ENCODE measurements around the gene P2RX3. TPM values are rescaled to one million over a fixed set of nuclear protein-coding genes. Genes with fewer than 3 reads are reported as not detected.
"Not testable (repeated sequence)": the region's sequence is repeated elsewhere in the genome, so short reads cannot be mapped to it uniquely, and the experiment has no call there.

Gene P2RX3
- total and polyA plus RNA-seq, 5 donors: 0.20 TPM; not detected in 4

- Histone ChIP-seq H3K27me3 (ENCODE audit: control insufficient read depth, insufficient read depth) (no peaks in the 10 kb centered on the region), H3K4me1 (ENCODE audit: control insufficient read depth, insufficient read depth, low read length) (peaks cover 2% of the 10 kb centered on the region), H3K4me3 (ENCODE audit: low read length) (no peak overlapping the region), H3K9me3 (ENCODE audit: control insufficient read depth, low read length) (no peaks in the 10 kb centered on the region), H3K27ac (ENCODE audit: low read length) (no peak overlapping the region)
- DNase-seq (no peak), ATAC-seq (no peak)
- intact Hi-C loops (cut with DNase I): no loop called here
- WGBS: 73% methylated on average over 4 of the region's 4 CpGs
Measured at GRCh38 chr11:57353852-57354251, 15.7 kb downstream of the P2RX3 start.

DNA sequence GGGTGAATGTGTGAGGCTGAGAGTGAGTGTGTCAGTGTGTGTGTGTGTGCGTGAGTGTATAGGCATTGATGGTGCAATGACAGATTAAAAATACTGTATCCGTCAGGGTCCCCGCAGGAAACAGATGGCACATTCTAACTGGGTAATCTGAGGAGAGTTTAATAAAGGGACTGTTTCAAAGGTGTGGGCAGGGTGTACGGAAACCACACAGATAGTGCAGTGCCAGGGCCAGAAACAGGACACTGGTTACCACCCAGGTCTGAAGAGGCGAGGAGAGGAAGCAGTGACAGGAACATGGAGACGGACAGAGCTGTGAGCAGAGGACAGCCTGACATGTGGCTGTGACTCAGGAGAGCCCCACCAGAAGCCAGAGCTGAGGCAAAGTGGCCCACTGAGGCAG lies 16.5 kb downstream of the P2RX3 start:
- H3K27me3 ChIP-seq (ENCODE audit: control insufficient read depth, insufficient read depth): no peaks in the 10 kb centered on the region
- DNase-seq (no peak), ATAC-seq (peak in 1 of 2 donors; percentile 61)
- no peak overlapping the region for H3K27ac ChIP-seq (ENCODE audit: low read length)
- peaks cover 2% of the 10 kb centered on the region for H3K4me1 ChIP-seq (ENCODE audit: control insufficient read depth, insufficient read depth, low read length)
- H3K9me3 ChIP-seq (ENCODE audit: control insufficient read depth, low read length): no peaks in the 10 kb centered on the region
- H3K4me3 ChIP-seq (ENCODE audit: low read length): no peak overlapping the region
- 71% methylated on average over 6 of the region's 6 CpGs for WGBS
- intact Hi-C loops (cut with DNase I): no loop called here

- DNase-seq: no peak
- Histone ChIP-seq H3K4me1 (ENCODE audit: control insufficient read depth, insufficient read depth, low read length) (peaks cover 2% of the 10 kb centered on the region), H3K4me3 (ENCODE audit: low read length) (no peak overlapping the region), H3K27ac (ENCODE audit: low read length) (no peak overlapping the region), H3K9me3 (ENCODE audit: control insufficient read depth, low read length) (no peaks in the 10 kb centered on the region), H3K27me3 (ENCODE audit: control insufficient read depth, insufficient read depth) (no peaks in the 10 kb centered on the region)
- ATAC-seq: no peak
- intact Hi-C loops (cut with DNase I): no loop called here
- WGBS: 74% methylated on average over 9 of the region's 9 CpGs
Measured at GRCh38 chr11:57356268-57356667, 18.1 kb downstream of the P2RX3 start.

DNA sequence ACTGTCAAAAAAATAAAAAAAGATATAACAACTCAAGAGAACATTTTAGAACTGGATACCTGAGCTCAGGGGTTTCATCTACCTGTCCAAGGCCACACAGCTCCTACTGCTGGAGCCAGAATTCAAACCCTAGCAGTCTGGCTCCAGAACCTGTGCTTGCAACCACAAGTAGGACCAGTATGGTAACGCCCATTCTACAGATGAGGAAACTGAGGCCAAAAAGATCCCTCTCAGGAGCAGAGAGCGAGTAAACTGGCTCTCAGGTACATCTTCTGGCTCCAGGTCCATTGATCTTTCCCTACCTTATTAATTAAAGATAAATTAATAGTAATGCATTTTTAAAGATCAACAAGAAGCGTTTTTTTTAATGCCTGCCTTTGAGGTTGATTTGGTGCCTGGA lies 19.2 kb downstream of the P2RX3 start:
- Histone ChIP-seq H3K27me3 (ENCODE audit: control insufficient read depth, insufficient read depth) (no peaks in the 10 kb centered on the region), H3K4me3 (ENCODE audit: low read length) (no peak overlapping the region), H3K4me1 (ENCODE audit: control insufficient read depth, insufficient read depth, low read length) (peaks cover 2% of the 10 kb centered on the region), H3K27ac (ENCODE audit: low read length) (no peak overlapping the region), H3K9me3 (ENCODE audit: control insufficient read depth, low read length) (no peaks in the 10 kb centered on the region)
- intact Hi-C loops (cut with DNase I): no loop called here
- WGBS: 89% methylated on average over 3 of the region's 3 CpGs
- ATAC-seq: no peak
- DNase-seq: no peak

- intact Hi-C loops (cut with DNase I): no loop called here
- WGBS: 26% methylated on average over 6 of the region's 6 CpGs
- peaks cover 2% of the 10 kb centered on the region for H3K4me1 ChIP-seq (ENCODE audit: control insufficient read depth, insufficient read depth, low read length)
- ATAC-seq: no peak
- H3K27me3 ChIP-seq (ENCODE audit: control insufficient read depth, insufficient read depth): no peaks in the 10 kb centered on the region
- no peak overlapping the region for H3K27ac ChIP-seq (ENCODE audit: low read length)
- DNase-seq: no peak
- no peaks in the 10 kb centered on the region for H3K9me3 ChIP-seq (ENCODE audit: control insufficient read depth, low read length)
- no peak overlapping the region for H3K4me3 ChIP-seq (ENCODE audit: low read length)
Measured at GRCh38 chr11:57357856-57358255, 19.7 kb downstream of the P2RX3 start.

DNA sequence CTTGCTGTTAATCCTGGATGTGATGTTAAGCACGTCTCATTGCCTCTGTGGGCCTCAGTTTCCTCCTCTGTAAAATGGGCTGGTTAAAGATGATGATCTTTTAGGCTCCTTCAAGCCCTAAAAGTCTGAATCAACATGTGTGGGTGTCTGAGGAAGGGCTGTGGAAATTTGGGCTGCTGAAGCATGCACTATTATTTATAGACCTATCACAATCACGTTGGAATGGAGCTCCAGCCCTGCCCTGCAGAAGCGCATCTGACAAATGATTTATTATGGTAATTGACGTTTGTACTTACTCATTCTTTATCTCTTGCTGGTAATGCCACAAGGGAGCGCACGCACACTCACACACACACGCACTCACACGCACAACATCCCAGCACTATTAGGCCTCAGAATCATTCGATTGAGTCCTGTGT lies 20.4 kb downstream of the P2RX3 start:
- Histone ChIP-seq H3K4me3 (ENCODE audit: low read length) (no peak overlapping the region), H3K4me1 (ENCODE audit: control insufficient read depth, insufficient read depth, low read length) (peaks cover 2% of the 10 kb centered on the region), H3K27ac (ENCODE audit: low read length) (no peak overlapping the region), H3K9me3 (ENCODE audit: control insufficient read depth, low read length) (no peaks in the 10 kb centered on the region), H3K27me3 (ENCODE audit: control insufficient read depth, insufficient read depth) (no peaks in the 10 kb centered on the region)
- WGBS: 78% methylated on average over 9 of the region's 9 CpGs
- DNase-seq (no peak), ATAC-seq (peak; percentile 39 to 54)
- intact Hi-C loops (cut with DNase I): no loop called here

DNA sequence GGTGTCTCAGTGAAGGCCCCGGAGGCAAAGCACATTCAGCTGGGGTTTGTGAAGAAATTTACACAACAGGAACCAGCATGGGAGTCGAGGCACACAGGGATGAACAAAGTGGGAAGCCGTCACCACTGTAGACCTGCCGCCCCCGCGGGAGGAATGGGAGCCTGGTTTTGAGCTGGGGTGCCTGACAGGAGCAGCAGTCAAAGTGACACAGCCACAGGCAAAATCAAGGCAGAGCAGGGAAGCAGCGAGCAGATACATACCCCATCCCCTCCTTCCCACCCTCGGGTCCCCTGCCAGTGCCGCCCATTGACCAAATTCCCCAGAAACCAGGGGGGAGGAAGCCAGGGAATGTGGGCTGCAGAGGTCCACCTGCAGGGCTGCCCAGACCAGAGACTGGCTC lies 20.8 kb downstream of the P2RX3 start:
- Histone ChIP-seq H3K4me1 (ENCODE audit: control insufficient read depth, insufficient read depth, low read length) (peaks cover 2% of the 10 kb centered on the region), H3K27ac (ENCODE audit: low read length) (no peak overlapping the region), H3K9me3 (ENCODE audit: control insufficient read depth, low read length) (no peaks in the 10 kb centered on the region), H3K4me3 (ENCODE audit: low read length) (no peak overlapping the region), H3K27me3 (ENCODE audit: control insufficient read depth, insufficient read depth) (no peaks in the 10 kb centered on the region)
- DNase-seq (no peak), ATAC-seq (peak in 1 of 2 donors; percentile 12)
- 77% methylated on average over 9 of the region's 9 CpGs for WGBS
- intact Hi-C loops (cut with DNase I): no loop called here

- DNase-seq: no peak
- H3K27ac ChIP-seq (ENCODE audit: low read length): no peak overlapping the region
- WGBS: 89% methylated on average over 5 of the region's 5 CpGs
- intact Hi-C loops (cut with DNase I): no loop called here
- H3K4me1 ChIP-seq (ENCODE audit: control insufficient read depth, insufficient read depth, low read length): peaks cover 2% of the 10 kb centered on the region
- no peak overlapping the region for H3K4me3 ChIP-seq (ENCODE audit: low read length)
- H3K9me3 ChIP-seq (ENCODE audit: control insufficient read depth, low read length): no peaks in the 10 kb centered on the region
- no peak for ATAC-seq
- no peaks in the 10 kb centered on the region for H3K27me3 ChIP-seq (ENCODE audit: control insufficient read depth, insufficient read depth)
Measured at GRCh38 chr11:57359396-57359795, 21.2 kb downstream of the P2RX3 start.

DNA sequence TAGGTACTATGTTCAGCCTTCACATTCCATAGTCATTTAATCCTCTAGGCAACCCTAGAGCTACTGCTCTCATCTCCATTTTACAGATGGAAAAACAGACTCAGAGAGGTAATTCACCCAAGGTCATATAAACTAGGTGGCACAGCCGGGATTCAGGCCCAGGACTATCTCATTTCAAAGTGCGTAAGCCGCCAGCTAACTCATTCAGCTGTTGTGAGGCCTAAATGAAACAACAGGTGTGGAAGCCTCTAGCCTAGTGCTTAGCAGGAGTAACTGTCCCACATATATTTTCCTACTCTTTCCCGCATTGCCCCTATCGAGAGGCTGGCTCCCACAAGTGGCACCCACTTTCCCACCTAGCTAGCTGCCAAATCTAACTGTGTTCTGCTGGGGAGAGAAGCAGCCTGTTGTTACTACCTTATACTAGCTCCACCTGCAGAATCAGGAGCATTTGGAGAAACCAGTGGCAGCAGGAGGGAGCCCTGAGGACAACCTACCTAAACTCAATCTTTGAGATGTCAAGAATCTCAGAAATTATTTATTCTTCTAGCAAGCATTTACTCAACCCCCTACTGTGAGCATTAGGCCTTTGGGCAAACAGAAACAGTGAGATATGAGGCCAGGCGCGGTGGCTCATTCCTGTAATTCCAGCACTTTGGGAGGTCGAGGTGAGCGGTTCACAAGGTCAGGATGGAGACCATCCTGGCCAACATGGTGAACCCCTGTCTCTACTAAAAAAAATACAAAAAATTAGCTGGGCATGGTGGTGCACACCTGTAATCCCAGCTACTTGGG lies 21.9 kb downstream of the P2RX3 start:
- Histone ChIP-seq H3K27ac (ENCODE audit: low read length) (no peak overlapping the region), H3K4me1 (ENCODE audit: control insufficient read depth, insufficient read depth, low read length) (no peaks in the 10 kb centered on the region), H3K4me3 (ENCODE audit: low read length) (no peak overlapping the region), H3K27me3 (ENCODE audit: control insufficient read depth, insufficient read depth) (no peaks in the 10 kb centered on the region), H3K9me3 (ENCODE audit: control insufficient read depth, low read length) (no peaks in the 10 kb centered on the region)
- intact Hi-C loops (cut with DNase I): no loop called here
- ATAC-seq (no peak), DNase-seq (no peak)
- WGBS: 88% methylated on average over 9 of the region's 9 CpGs

- H3K27ac ChIP-seq (ENCODE audit: low read length): no peak overlapping the region
- DNase-seq: no peak
- no peaks in the 10 kb centered on the region for H3K27me3 ChIP-seq (ENCODE audit: control insufficient read depth, insufficient read depth)
- H3K9me3 ChIP-seq (ENCODE audit: control insufficient read depth, low read length): no peaks in the 10 kb centered on the region
- ATAC-seq: no peak
- H3K4me3 ChIP-seq (ENCODE audit: low read length): no peak overlapping the region
- intact Hi-C loops (cut with DNase I): no loop called here
- WGBS: 94% methylated on average over 8 of the region's 8 CpGs
- H3K4me1 ChIP-seq (ENCODE audit: control insufficient read depth, insufficient read depth, low read length): no peaks in the 10 kb centered on the region
Measured at GRCh38 chr11:57360991-57361390, 22.8 kb downstream of the P2RX3 start.

GRCh38 chr11:57361420-57361819 lies 23.3 kb downstream of the P2RX3 start:
- H3K4me1 ChIP-seq (ENCODE audit: control insufficient read depth, insufficient read depth, low read length): not testable (repeated sequence)

GRCh38 chr11:57361926-57362325 lies 23.8 kb downstream of the P2RX3 start:
- no peaks in the 10 kb centered on the region for H3K4me1 ChIP-seq (ENCODE audit: control insufficient read depth, insufficient read depth, low read length)
- H3K4me3 ChIP-seq (ENCODE audit: low read length): no peak overlapping the region
- 80% methylated on average over 3 of the region's 3 CpGs for WGBS
- H3K27me3 ChIP-seq (ENCODE audit: control insufficient read depth, insufficient read depth): no peaks in the 10 kb centered on the region
- no peak overlapping the region for H3K27ac ChIP-seq (ENCODE audit: low read length)
- H3K9me3 ChIP-seq (ENCODE audit: control insufficient read depth, low read length): no peaks in the 10 kb centered on the region
- no peak for ATAC-seq
- no peak for DNase-seq
- intact Hi-C loops (cut with DNase I): no loop called here

More at GRCh38 chr11:57361420-57361819, 23.3 kb downstream of the P2RX3 start:
- ATAC-seq; H3K4me3 ChIP-seq (ENCODE audit: low read length); intact Hi-C loops (cut with DNase I); H3K27me3 ChIP-seq (ENCODE audit: control insufficient read depth, insufficient read depth); H3K9me3 ChIP-seq (ENCODE audit: control insufficient read depth, low read length); DNase-seq; H3K27ac ChIP-seq (ENCODE audit: low read length): not testable (repeated sequence)
